Measurements from ENCODE around the gene CACFD1.

DNA sequence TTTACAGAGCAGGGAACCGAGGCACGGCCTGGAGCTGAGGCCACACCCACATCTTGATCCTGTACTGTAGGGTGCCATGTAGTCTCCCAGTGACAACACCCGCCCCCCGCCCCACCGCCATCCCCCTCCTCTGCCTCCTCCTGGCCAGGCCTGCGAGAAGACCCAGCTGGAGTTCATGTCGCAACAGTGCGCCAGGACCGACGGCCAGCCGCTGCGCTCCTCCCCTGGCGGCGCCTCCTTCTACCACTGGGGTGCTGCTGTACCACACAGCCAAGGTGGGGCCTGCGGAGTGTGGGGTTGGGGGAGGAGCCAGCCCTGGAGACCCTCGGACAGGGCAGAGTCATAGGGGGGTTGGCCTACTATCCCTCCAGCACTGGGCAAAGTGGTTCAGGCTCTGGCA lies 23.1 kb upstream of the CACFD1 start:
- TF ChIP-seq NR3C1 (CRISPR knock-in tag; conservative IDR thresholded peaks at IDR 0.05; ENCODE audit: low read depth) (no peak), CTCF (IDR thresholded peaks at IDR 0.05) (no peak), ZNF416 (CRISPR knock-in tag; IDR thresholded peaks at IDR 0.05) (no peak), SP1 (CRISPR knock-in tag; conservative IDR thresholded peaks at IDR 0.05) (no peak), ZNF121 (CRISPR knock-in tag; IDR thresholded peaks at IDR 0.05) (no peak), ZBTB21 (CRISPR knock-in tag; IDR thresholded peaks at IDR 0.05; ENCODE audit: borderline replicate concordance) (no peak), ELF4 (CRISPR knock-in tag; IDR thresholded peaks at IDR 0.05; ENCODE audit: low read depth) (no peak), CREB1 (CRISPR knock-in tag; IDR thresholded peaks at IDR 0.05) (no peak)
- TF ChIP-seq, protein P1, sequence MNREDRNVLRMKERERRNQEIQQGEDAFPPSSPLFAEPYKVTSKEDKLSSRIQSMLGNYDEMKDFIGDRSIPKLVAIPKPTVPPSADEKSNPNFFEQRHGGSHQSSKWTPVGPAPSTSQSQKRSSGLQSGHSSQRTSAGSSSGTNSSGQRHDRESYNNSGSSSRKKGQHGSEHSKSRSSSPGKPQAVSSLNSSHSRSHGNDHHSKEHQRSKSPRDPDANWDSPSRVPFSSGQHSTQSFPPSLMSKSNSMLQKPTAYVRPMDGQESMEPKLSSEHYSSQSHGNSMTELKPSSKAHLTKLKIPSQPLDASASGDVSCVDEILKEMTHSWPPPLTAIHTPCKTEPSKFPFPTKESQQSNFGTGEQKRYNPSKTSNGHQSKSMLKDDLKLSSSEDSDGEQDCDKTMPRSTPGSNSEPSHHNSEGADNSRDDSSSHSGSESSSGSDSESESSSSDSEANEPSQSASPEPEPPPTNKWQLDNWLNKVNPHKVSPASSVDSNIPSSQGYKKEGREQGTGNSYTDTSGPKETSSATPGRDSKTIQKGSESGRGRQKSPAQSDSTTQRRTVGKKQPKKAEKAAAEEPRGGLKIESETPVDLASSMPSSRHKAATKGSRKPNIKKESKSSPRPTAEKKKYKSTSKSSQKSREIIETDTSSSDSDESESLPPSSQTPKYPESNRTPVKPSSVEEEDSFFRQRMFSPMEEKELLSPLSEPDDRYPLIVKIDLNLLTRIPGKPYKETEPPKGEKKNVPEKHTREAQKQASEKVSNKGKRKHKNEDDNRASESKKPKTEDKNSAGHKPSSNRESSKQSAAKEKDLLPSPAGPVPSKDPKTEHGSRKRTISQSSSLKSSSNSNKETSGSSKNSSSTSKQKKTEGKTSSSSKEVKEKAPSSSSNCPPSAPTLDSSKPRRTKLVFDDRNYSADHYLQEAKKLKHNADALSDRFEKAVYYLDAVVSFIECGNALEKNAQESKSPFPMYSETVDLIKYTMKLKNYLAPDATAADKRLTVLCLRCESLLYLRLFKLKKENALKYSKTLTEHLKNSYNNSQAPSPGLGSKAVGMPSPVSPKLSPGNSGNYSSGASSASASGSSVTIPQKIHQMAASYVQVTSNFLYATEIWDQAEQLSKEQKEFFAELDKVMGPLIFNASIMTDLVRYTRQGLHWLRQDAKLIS (CRISPR knock-in tag; IDR thresholded peaks at IDR 0.05; ENCODE audit: borderline replicate concordance): no peak
- TF ChIP-seq, protein P2, sequence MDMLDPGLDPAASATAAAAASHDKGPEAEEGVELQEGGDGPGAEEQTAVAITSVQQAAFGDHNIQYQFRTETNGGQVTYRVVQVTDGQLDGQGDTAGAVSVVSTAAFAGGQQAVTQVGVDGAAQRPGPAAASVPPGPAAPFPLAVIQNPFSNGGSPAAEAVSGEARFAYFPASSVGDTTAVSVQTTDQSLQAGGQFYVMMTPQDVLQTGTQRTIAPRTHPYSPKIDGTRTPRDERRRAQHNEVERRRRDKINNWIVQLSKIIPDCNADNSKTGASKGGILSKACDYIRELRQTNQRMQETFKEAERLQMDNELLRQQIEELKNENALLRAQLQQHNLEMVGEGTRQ (CRISPR knock-in tag; IDR thresholded peaks at IDR 0.05): no peak
- TF ChIP-seq, protein P3, sequence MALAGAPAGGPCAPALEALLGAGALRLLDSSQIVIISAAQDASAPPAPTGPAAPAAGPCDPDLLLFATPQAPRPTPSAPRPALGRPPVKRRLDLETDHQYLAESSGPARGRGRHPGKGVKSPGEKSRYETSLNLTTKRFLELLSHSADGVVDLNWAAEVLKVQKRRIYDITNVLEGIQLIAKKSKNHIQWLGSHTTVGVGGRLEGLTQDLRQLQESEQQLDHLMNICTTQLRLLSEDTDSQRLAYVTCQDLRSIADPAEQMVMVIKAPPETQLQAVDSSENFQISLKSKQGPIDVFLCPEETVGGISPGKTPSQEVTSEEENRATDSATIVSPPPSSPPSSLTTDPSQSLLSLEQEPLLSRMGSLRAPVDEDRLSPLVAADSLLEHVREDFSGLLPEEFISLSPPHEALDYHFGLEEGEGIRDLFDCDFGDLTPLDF (CRISPR knock-in tag; IDR thresholded peaks at IDR 0.05): no peak
- TF ChIP-seq, protein P4, sequence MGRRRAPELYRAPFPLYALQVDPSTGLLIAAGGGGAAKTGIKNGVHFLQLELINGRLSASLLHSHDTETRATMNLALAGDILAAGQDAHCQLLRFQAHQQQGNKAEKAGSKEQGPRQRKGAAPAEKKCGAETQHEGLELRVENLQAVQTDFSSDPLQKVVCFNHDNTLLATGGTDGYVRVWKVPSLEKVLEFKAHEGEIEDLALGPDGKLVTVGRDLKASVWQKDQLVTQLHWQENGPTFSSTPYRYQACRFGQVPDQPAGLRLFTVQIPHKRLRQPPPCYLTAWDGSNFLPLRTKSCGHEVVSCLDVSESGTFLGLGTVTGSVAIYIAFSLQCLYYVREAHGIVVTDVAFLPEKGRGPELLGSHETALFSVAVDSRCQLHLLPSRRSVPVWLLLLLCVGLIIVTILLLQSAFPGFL (CRISPR knock-in tag; IDR thresholded peaks at IDR 0.05; ENCODE audit: borderline replicate concordance): no peak

Data from WTC11 (cell line).